SU-DHL-6 (cell line): ENCODE data around the gene SYT11.

ENCODE experiments used
- H2AFZ ChIP-seq: fragments of 200-600 bp; sonication (generic); 2 replicates; pipeline ENCODE4 v1.6.1; 2014; ENCODE audit warnings: low read depth, mild to moderate bottlenecking, moderate library complexity, mixed read lengths, antibody characterized with exemption, low read length; ENCODE audit not compliant: severe bottlenecking
- H3F3A ChIP-seq: fragments of 200-600 bp; shearing (Covaris generic); 2 replicates; pipeline ENCODE4 v1.6.0; 2016; ENCODE audit warnings: antibody characterized with exemption, mild to moderate bottlenecking; ENCODE audit not compliant: insufficient read depth
- H3K27ac ChIP-seq: fragments of 200-600 bp; sonication (generic); 2 replicates; pipeline ENCODE4 v1.5.1; 2016; ENCODE audit warnings: low read depth, mild to moderate bottlenecking, low read length, moderate library complexity, mixed read lengths
- H3K27me3 ChIP-seq: fragments of 200-600 bp; sonication (generic), shearing (Covaris generic); 2 replicates; pipeline ENCODE4 v1.6.0; 2014; ENCODE audit warnings: mild to moderate bottlenecking, low read length
- H3K36me3 ChIP-seq: fragments of 200-600 bp; sonication (generic); 2 replicates; pipeline ENCODE4 v1.6.1; 2014; ENCODE audit warnings: mild to moderate bottlenecking, low read length, mixed read lengths
- H3K4me2 ChIP-seq: fragments of 300-600, 200-600 bp; shearing (Covaris generic), sonication (generic); 2 replicates; pipeline ENCODE4 v1.6.0; 2014; ENCODE audit warnings: low read length, low read depth, mild to moderate bottlenecking; ENCODE audit not compliant: poor library complexity, severe bottlenecking
- H3K4me3 ChIP-seq: fragments of 200-600 bp; sonication (generic); 2 replicates; pipeline ENCODE4 v1.5.1; 2014; ENCODE audit warnings: antibody characterized with exemption, low read length, mild to moderate bottlenecking, mixed read lengths; ENCODE audit not compliant: insufficient read depth, poor library complexity, severe bottlenecking
- H3K79me2 ChIP-seq: fragments of 200-600 bp; sonication (generic); 2 replicates; pipeline ENCODE4 v1.6.1; 2014; ENCODE audit warnings: mild to moderate bottlenecking, low read length, moderate library complexity; ENCODE audit not compliant: insufficient read depth
- H3K9ac ChIP-seq: fragments of 200-600 bp; sonication (generic); 2 replicates; pipeline ENCODE4 v1.7.0; 2014; ENCODE audit warnings: mild to moderate bottlenecking, low read length
- H3K9me2 ChIP-seq: fragments of 200-600 bp; sonication (generic); replicated peaks from 2 replicates; pipeline ENCODE4 v1.6.1; 2014; ENCODE audit warnings: low read length; ENCODE audit not compliant: insufficient read depth
- H3K9me3 ChIP-seq: fragments of 200-600 bp; sonication (generic); 2 replicates; pipeline ENCODE4 v1.6.1; 2014; ENCODE audit warnings: low read length, mixed read lengths; ENCODE audit not compliant: insufficient read depth
- H4K20me1 ChIP-seq: fragments of 200-600 bp; sonication (generic); 2 replicates; pipeline ENCODE4 v1.6.1; 2014; ENCODE audit warnings: low read depth, mild to moderate bottlenecking, antibody characterized with exemption, low read length, moderate library complexity, mixed read lengths
- EZH2phosphoT487 ChIP-seq: fragments of 200-600 bp; sonication (generic), shearing (Covaris generic); conservative IDR thresholded peaks from 2 replicates; pipeline ENCODE4 v1.6.1; 2018; ENCODE audit warnings: mild to moderate bottlenecking, antibody characterized with exemption, low read length, moderate library complexity, mixed read lengths
- TF ChIP-seq, protein P1 (sequence below): fragments of 200-600 bp; sonication (generic); IDR thresholded peaks from one replicate; pipeline ENCODE4 v1.5.1; 2017; ENCODE audit warnings: antibody characterized with exemption, mild to moderate bottlenecking, low read length, moderate library complexity; ENCODE audit not compliant: insufficient read depth, poor library complexity, severe bottlenecking

The SYT11 gene

DNA sequence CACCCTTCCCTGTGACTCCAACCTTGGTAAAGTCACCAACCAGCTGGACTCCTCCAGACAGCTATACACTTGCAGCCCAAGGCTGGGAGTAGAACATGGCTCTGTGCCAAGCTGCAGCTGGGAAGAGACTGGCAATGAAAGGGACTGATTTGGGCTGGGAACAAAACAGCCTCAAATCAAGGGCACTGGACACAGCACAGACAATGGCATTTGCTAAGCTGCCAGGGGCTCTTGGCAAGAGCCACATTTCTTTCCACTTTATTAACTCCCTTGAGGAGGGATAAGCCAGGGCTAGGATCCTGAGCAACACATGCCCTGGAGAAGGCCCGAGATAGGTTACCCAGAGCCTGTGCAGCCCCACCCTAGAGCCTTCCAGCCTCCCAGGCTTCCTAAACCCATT lies 12.0 kb downstream of the SYT11 start:
- Histone ChIP-seq H3K27me3 (no peaks in the 10 kb centered on the region; the same call in 1 of the 2 replicates), H3K79me2 (no peaks in the 10 kb centered on the region), H2AFZ (no peak overlapping the region), H3K9me2 (no peaks in the 10 kb centered on the region), H3K4me3 (no peak overlapping the region), H3K9me3 (no peaks in the 10 kb centered on the region), H3K27ac (no peak overlapping the region), H3K4me2 (no peak overlapping the region), H4K20me1 (no peaks in the 10 kb centered on the region), H3F3A (no peaks in the 10 kb centered on the region), H3K36me3 (no peaks in the 10 kb centered on the region), H3K9ac (no peak overlapping the region)
- TF ChIP-seq, protein P1, sequence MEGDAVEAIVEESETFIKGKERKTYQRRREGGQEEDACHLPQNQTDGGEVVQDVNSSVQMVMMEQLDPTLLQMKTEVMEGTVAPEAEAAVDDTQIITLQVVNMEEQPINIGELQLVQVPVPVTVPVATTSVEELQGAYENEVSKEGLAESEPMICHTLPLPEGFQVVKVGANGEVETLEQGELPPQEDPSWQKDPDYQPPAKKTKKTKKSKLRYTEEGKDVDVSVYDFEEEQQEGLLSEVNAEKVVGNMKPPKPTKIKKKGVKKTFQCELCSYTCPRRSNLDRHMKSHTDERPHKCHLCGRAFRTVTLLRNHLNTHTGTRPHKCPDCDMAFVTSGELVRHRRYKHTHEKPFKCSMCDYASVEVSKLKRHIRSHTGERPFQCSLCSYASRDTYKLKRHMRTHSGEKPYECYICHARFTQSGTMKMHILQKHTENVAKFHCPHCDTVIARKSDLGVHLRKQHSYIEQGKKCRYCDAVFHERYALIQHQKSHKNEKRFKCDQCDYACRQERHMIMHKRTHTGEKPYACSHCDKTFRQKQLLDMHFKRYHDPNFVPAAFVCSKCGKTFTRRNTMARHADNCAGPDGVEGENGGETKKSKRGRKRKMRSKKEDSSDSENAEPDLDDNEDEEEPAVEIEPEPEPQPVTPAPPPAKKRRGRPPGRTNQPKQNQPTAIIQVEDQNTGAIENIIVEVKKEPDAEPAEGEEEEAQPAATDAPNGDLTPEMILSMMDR, result no peak
- TF ChIP-seq EZH2phosphoT487, result no peak

DNA sequence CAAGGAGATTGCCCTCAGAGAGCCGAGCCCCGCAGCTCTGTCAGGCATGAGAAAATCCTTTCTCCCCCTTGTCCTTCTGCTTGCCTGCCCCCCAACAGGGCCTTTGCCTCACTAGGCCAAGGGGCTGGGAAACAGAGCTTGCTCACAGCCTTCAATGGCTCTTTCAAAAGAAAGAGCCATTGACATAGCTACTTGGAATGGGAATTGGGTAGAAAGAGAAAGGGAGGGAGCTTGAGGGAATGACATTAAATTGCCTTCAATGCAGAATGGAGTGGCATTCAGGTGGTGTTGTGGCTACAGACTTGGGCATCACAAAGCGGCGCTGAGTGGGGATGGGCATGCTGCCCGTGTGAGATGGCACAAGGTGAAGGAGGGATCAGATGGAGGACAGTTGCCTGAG lies 13.2 kb downstream of the SYT11 start:
- H3K27me3 ChIP-seq, result no peaks in the 10 kb centered on the region
- H3K4me2 ChIP-seq, result no peak overlapping the region
- no peaks in the 10 kb centered on the region for H4K20me1 ChIP-seq
- no peaks in the 10 kb centered on the region for H3K9me3 ChIP-seq
- H3F3A ChIP-seq, result no peaks in the 10 kb centered on the region
- no peak overlapping the region for H3K4me3 ChIP-seq
- no peaks in the 10 kb centered on the region for H3K79me2 ChIP-seq
- no peak for TF ChIP-seq EZH2phosphoT487
- TF ChIP-seq, protein P1, result no peak
- no peak overlapping the region for H3K27ac ChIP-seq
- no peak overlapping the region for H2AFZ ChIP-seq
- H3K36me3 ChIP-seq, result no peaks in the 10 kb centered on the region
- H3K9ac ChIP-seq, result no peak overlapping the region
- no peaks in the 10 kb centered on the region for H3K9me2 ChIP-seq

DNA sequence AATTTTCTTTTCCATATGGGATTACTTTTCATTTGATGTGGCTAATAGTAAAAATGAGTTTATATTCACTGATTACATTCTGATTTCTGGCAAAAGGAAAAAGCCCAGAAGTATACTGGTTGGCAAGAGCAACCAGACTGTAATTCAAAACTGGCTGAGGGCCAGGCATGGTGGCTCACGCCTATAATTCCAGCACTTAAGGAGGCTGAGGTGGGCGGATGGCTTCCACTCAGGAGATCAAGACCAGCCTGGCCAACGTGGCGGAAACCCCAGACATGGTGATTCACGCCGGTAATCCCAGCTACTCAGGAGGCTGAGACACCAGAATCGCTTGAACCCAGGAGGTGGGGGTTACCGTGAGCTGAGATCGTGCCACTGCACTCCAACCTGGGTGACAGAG lies 14.5 kb downstream of the SYT11 start:
- Histone ChIP-seq H4K20me1 (no peaks in the 10 kb centered on the region), H3F3A (no peaks in the 10 kb centered on the region), H3K36me3 (no peaks in the 10 kb centered on the region), H3K79me2 (no peaks in the 10 kb centered on the region), H3K27me3 (no peaks in the 10 kb centered on the region), H3K9ac (no peak overlapping the region), H2AFZ (no peak overlapping the region), H3K4me3 (no peak overlapping the region), H3K27ac (no peak overlapping the region), H3K4me2 (no peak overlapping the region), H3K9me3 (no peaks in the 10 kb centered on the region), H3K9me2 (no peaks in the 10 kb centered on the region)
- TF ChIP-seq, protein P1, result no peak
- TF ChIP-seq EZH2phosphoT487, result no peak
